LNCaP clone FGC (cell line): Measurements from ENCODE around the gene TOR1AIP1.

Experiments used
- DNase-seq: peaks from one replicate; pipeline ENCODE4 v3.0.0-alpha.2; 2011; ENCODE audit warnings: low read depth
- H3K4me3 ChIP-seq: 2 replicates; pipeline ENCODE4 v1.5.1; 2011; ENCODE audit warnings: mild to moderate bottlenecking, low read depth, low read length, control low read depth
- TF ChIP-seq, protein P1 (sequence below): IDR thresholded peaks from 2 replicates; pipeline ENCODE4 v1.5.1; 2012; ENCODE audit warnings: mild to moderate bottlenecking; ENCODE audit not compliant: control insufficient read depth, insufficient read depth; ENCODE audit errors: extremely low read depth

TOR1AIP1 gene

GRCh38 chr1:179911812-179912211, 29.7 kb downstream of the TOR1AIP1 start:
- TF ChIP-seq, protein P1, sequence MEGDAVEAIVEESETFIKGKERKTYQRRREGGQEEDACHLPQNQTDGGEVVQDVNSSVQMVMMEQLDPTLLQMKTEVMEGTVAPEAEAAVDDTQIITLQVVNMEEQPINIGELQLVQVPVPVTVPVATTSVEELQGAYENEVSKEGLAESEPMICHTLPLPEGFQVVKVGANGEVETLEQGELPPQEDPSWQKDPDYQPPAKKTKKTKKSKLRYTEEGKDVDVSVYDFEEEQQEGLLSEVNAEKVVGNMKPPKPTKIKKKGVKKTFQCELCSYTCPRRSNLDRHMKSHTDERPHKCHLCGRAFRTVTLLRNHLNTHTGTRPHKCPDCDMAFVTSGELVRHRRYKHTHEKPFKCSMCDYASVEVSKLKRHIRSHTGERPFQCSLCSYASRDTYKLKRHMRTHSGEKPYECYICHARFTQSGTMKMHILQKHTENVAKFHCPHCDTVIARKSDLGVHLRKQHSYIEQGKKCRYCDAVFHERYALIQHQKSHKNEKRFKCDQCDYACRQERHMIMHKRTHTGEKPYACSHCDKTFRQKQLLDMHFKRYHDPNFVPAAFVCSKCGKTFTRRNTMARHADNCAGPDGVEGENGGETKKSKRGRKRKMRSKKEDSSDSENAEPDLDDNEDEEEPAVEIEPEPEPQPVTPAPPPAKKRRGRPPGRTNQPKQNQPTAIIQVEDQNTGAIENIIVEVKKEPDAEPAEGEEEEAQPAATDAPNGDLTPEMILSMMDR: no peak
- no peak for DNase-seq
- H3K4me3 ChIP-seq: no peak overlapping the region

- TF ChIP-seq, protein P1: no peak
- no peak for DNase-seq
- no peak overlapping the region for H3K4me3 ChIP-seq
Observed at GRCh38 chr1:179917601-179918429, 35.7 kb downstream of the TOR1AIP1 start.

- DNase-seq: no peak
- TF ChIP-seq, protein P1: no peak
- H3K4me3 ChIP-seq: no peak overlapping the region
Observed at GRCh38 chr1:179921472-179921871, 39.4 kb downstream of the TOR1AIP1 start.

GRCh38 chr1:179921981-179922872, 40.1 kb downstream of the TOR1AIP1 start:
- no peak for DNase-seq
- TF ChIP-seq, protein P1: no peak
- no peak overlapping the region for H3K4me3 ChIP-seq

GRCh38 chr1:179923029-179923428, 40.9 kb downstream of the TOR1AIP1 start:
- H3K4me3 ChIP-seq: no peak overlapping the region
- DNase-seq: no peak
- TF ChIP-seq, protein P1: no peak

GRCh38 chr1:179924268-179924667, 42.2 kb downstream of the TOR1AIP1 start:
- no peak overlapping the region for H3K4me3 ChIP-seq
- no peak for DNase-seq
- TF ChIP-seq, protein P1: no peak
